ENCODE measurements around the gene PVALEF.
"Not testable (repeated sequence)": the region's sequence is repeated elsewhere in the genome, so short reads cannot be mapped to it uniquely, and the experiment has no call there.

PVALEF gene

DNA sequence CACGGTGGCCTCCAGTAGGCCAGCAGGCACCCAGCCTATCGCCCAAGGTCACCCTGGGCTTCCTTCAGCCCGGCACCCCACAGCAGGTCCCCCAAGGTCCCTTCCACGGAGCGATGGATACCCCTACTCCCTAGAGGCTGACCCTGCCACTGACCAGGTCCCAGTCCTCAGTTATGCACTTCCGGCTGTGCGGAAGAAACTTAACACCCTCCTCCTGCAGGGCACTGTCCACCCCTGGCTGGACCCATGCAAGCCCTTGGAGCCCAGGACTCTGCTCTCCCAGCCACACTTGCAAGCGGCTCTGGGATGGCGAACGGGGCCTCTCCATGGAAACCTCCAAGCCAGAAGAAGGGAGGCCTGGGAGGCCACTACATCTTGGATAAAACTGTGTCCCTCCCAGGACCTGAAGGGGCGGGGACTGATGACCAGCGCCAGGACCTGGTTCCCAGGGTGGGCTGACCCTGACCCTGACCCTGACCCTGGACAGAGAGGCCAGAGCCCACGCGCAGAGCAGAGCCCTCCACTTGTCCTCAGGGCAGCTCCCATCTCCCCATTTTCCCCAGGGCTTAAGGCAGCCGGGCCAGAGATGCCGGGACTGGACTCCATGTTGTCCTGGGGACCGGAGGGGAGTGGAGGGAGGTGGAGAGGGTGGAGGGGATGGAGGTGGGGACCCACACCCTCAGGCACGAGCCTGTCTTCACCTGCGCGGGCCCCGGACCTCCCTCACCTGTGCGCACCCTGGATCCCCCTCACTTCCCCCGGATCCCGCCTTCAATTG lies 56.7 kb downstream of the PVALEF start:
- no peak for DNase-seq
- in situ Hi-C loops (cut with HindIII; ENCODE audit: low pct_ligation_motif_present, low pct_unique_long_range_greater_than_20kb, low sequenced_read_pairs): no loop called here

- no peak for DNase-seq
- in situ Hi-C loops (cut with HindIII; ENCODE audit: low pct_ligation_motif_present, low pct_unique_long_range_greater_than_20kb, low sequenced_read_pairs): no loop called here
Measured at GRCh38 chr17:81222620-81222905, 57.3 kb downstream of the PVALEF start.

DNA sequence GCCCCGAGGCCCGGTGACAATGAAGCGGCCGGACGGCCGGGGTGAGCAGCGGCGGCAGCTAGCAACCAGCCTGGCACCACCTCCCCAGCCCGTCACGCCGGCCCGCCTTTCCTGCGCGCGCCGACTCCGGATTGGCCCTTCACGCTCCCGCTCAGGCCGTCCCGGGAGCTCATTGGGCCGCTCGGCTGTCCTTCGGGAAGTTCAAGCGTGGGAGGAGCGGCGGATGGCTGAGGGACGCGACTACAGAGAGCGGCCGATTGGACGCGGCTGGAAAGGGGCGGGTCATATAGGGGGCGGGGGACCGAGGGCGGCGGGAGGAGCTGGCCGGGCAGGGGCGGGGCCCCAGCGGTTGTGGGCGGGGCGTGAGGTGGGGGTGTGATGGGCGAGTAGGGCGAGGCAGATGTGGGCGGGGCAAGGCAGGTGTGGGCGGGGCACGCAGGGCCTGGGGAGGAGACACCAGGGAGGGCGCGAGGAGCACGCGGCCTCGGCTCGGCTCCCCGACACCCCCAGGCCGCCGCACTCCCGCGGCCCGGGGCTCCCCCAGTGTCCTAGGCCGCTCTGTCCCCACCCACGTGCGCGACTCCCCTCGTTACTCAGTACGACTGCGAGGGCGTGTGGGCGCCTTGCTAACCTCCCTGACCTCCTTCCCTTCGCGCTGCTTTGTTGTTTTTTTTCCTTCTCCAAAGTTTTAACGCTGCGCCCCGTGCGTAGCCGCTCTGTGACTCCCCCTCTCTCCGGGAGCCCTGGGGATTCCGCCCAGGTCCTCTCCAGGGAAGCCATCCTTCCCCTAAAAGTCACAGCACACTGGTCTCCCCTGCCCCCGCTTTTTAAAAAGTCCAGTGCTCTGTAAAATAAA lies 57.8 kb downstream of the PVALEF start, which contains the start of gene CEP131:
Gene CEP131, minus strand, starts transcription at position 60 of the 856 bp plus-strand sequence. CDS start 2,909 bp downstream, outside the sequence.
- peak; percentile 99 for DNase-seq
- in situ Hi-C loops (cut with HindIII; ENCODE audit: low pct_ligation_motif_present, low pct_unique_long_range_greater_than_20kb, low sequenced_read_pairs): no loop called here

DNA sequence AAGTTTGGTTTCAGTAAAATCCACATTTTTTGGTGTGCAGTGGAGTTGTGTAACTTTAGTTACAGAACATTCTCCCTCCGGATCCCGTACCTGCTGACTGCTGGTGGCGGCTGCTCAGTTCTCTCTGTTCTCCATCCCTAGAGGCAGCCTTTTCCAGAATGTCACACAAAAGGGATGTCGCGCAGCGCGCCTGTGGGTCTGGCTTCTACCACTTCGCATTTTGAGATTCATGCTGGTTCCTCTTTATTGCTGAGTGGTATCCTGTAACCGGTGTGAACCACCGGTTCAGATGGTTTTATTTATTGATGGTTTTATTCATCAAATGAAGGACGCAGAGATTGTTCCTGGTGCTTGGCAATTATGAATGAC lies 58.4 kb downstream of the PVALEF start:
- in situ Hi-C loops (cut with HindIII; ENCODE audit: low pct_ligation_motif_present, low pct_unique_long_range_greater_than_20kb, low sequenced_read_pairs): no loop called here
- no peak for DNase-seq

DNA sequence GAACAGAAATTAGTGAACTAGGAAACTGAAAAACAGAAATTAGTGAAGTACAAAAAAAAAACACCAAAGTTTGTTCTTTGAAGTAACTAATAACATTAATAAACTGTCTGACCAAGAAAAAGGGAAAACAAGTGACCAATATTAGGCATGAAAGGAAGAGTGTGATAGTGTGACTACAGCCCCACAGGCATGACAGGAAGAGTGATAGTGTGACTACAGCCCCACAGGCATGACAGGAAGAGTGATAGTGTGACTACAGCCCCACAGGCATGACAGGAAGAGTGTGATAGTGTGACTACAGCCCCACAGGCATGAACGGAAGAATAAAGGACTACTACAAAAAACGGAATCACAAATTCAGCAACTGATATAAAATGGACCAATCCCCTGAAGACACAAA lies 62.3 kb downstream of the PVALEF start:
- in situ Hi-C loops (cut with HindIII; ENCODE audit: low pct_ligation_motif_present, low pct_unique_long_range_greater_than_20kb, low sequenced_read_pairs); DNase-seq: not testable (repeated sequence)

GRCh38 chr17:81228420-81228819 lies 63.1 kb downstream of the PVALEF start:
- in situ Hi-C loops (cut with HindIII; ENCODE audit: low pct_ligation_motif_present, low pct_unique_long_range_greater_than_20kb, low sequenced_read_pairs): no loop called here
- no peak for DNase-seq

DNA sequence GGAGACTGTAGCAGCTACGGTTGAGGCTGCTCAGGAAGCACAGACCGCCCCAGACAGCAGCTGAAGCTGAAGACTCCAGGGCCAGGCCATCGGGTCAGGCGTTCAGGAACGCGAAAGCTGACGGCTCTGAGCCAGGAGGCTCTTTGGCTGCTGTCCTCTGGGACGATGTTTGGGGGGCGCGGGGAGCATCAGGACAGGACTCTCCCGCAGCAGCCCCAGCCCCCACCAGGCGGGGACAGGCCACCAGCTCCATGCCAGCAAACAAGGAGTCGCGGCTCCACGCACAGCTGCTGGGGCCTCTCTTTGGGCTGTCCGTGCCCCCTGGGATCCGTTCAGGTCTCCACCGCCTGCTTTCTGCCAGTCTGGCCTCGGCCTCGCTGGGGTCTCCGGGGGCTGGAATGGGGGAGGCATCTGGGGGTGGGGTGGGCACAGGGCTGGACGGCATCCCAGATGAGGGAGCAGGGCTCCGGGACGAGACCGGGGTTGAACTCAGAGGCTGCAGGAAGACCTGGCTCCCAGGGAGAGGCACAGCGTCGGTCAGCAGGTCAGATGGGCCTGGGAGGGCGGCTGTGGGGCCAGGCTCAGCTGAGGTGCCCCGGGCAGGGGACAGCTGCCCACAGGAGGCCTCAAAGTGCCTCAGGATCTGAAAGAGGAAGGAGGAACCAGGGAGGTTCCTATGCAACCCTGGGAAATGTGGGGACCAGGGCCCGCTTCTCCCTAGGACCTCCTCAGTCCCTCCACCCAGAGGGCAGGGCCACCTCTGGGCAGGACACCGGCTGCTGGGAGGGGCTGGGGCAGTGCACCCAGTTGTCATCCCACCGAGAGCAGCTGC lies 63.7 kb downstream of the PVALEF start:
- in situ Hi-C loops (cut with HindIII; ENCODE audit: low pct_ligation_motif_present, low pct_unique_long_range_greater_than_20kb, low sequenced_read_pairs): no loop called here
- DNase-seq: no peak

DNA sequence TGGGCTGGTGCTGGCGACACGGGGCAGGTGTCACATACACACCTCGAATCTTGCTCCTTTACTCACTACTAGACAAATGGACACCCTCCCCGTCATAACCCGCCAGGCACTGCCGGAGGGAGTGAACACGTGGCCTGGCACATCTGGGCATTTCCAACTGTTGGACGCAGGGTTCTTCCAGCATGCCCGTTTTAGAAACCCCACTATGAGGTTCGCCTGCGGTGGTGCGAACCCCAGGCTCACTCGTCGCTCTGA lies 64.3 kb downstream of the PVALEF start:
- in situ Hi-C loops (cut with HindIII; ENCODE audit: low pct_ligation_motif_present, low pct_unique_long_range_greater_than_20kb, low sequenced_read_pairs): no loop called here
- DNase-seq: no peak

- no peak for DNase-seq
- in situ Hi-C loops (cut with HindIII; ENCODE audit: low pct_ligation_motif_present, low pct_unique_long_range_greater_than_20kb, low sequenced_read_pairs): no loop called here
Measured at GRCh38 chr17:81230043-81230820, 64.9 kb downstream of the PVALEF start.

DNA sequence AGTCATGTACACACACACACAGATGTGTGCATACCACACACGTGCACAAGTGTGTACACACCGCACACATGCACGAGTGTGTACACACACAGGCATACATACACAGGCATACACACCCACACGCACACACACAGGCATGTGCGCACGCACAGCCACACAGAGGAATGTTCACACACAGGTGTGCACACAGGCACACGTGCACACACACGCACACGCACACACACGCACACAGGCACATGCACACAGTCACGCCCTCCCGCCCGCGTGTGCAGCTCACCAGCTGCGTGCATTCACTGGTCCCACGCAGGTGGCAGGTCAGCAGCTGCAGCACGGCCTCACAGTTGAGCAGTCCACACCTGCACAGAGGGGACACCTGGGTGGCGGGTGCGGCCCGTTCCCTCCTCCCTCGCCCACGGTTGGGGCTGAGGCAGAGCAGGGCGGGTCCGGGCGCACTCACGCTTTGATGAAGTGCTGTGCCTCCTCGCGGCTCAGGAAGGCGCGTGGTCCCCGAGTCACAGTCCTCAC lies 65.9 kb downstream of the PVALEF start:
- DNase-seq: no peak
- in situ Hi-C loops (cut with HindIII; ENCODE audit: low pct_ligation_motif_present, low pct_unique_long_range_greater_than_20kb, low sequenced_read_pairs): no loop called here

- no peak for DNase-seq
- in situ Hi-C loops (cut with HindIII; ENCODE audit: low pct_ligation_motif_present, low pct_unique_long_range_greater_than_20kb, low sequenced_read_pairs): no loop called here
Measured at GRCh38 chr17:81231766-81232581, 66.7 kb downstream of the PVALEF start.
